ENCODE data around the gene TYW1B.
"Not testable (repeated sequence)": the region's sequence is repeated elsewhere in the genome, so short reads cannot be mapped to it uniquely, and the experiment has no call there.

Gene TYW1B

DNA sequence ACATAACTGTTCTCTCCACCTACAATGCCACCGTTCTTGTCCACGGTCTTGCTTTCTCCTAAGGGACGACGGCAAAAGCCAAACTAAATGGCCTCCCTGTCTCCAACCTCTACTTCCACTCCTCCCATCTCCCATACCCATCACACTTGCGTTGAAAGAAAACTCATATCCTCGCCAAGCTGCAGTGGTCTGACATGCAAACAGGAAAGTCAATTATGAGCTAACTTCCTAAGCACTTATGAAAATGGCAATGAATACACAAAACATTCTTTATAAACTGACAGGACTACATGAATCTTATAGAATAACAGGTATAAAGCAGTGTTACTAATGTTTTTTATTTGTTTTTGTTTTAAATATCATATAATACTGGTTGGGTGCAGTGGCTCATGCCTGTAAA lies 46.4 kb downstream of the TYW1B start:
- H3K27me3 ChIP-seq (ENCODE audit: insufficient read depth, low read depth), result no peaks in the 10 kb centered on the region
- H3K4me1 ChIP-seq (ENCODE audit: low read depth, poor library complexity, severe bottlenecking), result peaks cover 4% of the 10 kb centered on the region
- no peak overlapping the region for H3K27ac ChIP-seq
- no peak overlapping the region for H3K4me2 ChIP-seq
- H3K9ac ChIP-seq, result no peak overlapping the region
- H3K79me2 ChIP-seq (ENCODE audit: insufficient read depth, low read depth), result no peaks in the 10 kb centered on the region
- H2AFZ ChIP-seq (ENCODE audit: low read depth), result no peak overlapping the region
- TF ChIP-seq, protein P1, sequence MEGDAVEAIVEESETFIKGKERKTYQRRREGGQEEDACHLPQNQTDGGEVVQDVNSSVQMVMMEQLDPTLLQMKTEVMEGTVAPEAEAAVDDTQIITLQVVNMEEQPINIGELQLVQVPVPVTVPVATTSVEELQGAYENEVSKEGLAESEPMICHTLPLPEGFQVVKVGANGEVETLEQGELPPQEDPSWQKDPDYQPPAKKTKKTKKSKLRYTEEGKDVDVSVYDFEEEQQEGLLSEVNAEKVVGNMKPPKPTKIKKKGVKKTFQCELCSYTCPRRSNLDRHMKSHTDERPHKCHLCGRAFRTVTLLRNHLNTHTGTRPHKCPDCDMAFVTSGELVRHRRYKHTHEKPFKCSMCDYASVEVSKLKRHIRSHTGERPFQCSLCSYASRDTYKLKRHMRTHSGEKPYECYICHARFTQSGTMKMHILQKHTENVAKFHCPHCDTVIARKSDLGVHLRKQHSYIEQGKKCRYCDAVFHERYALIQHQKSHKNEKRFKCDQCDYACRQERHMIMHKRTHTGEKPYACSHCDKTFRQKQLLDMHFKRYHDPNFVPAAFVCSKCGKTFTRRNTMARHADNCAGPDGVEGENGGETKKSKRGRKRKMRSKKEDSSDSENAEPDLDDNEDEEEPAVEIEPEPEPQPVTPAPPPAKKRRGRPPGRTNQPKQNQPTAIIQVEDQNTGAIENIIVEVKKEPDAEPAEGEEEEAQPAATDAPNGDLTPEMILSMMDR (conservative IDR thresholded peaks at IDR 0.05; ENCODE audit: low read depth, low read length), result no peak
- no peak overlapping the region for H3K4me3 ChIP-seq (IDR thresholded peaks at IDR 0.05; ENCODE audit: insufficient read depth, low read depth, low read length)
- H4K20me1 ChIP-seq (ENCODE audit: insufficient read depth), result no peaks in the 10 kb centered on the region
- H3K36me3 ChIP-seq (ENCODE audit: insufficient read depth), result no peaks in the 10 kb centered on the region

DNA sequence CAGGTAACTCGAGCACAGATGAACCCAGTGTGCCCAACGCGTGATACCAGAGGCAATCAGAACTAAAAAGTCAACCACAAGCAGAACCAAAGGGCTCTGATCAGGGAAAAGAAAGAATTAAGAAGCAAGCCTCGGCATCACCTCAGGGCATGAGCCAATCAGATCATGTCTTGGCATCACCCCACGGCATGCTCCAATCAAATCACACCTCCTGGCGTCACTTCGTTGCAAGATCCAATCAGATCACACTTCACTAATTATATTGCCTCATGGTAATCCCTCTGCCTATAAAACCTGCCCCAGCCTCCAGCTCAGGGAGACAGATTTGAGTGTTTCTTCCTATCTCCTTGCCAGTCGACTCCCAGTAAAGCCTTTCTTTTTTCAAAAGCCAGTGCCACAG lies 46.8 kb downstream of the TYW1B start:
- TF ChIP-seq, protein P1 (conservative IDR thresholded peaks at IDR 0.05; ENCODE audit: low read depth, low read length), result no peak
- H3K79me2 ChIP-seq (ENCODE audit: insufficient read depth, low read depth), result no peaks in the 10 kb centered on the region
- H3K4me2 ChIP-seq, result no peak overlapping the region
- no peak overlapping the region for H3K4me3 ChIP-seq (IDR thresholded peaks at IDR 0.05; ENCODE audit: insufficient read depth, low read depth, low read length)
- no peaks in the 10 kb centered on the region; the same call in 1 of the 2 replicates for H3K36me3 ChIP-seq (ENCODE audit: insufficient read depth)
- H3K27me3 ChIP-seq (ENCODE audit: insufficient read depth, low read depth), result no peaks in the 10 kb centered on the region
- H3K4me1 ChIP-seq (ENCODE audit: low read depth, poor library complexity, severe bottlenecking), result peaks cover 4% of the 10 kb centered on the region
- no peak overlapping the region for H3K9ac ChIP-seq
- H3K27ac ChIP-seq, result no peak overlapping the region
- no peak overlapping the region for H2AFZ ChIP-seq (ENCODE audit: low read depth)
- no peaks in the 10 kb centered on the region for H4K20me1 ChIP-seq (ENCODE audit: insufficient read depth)

DNA sequence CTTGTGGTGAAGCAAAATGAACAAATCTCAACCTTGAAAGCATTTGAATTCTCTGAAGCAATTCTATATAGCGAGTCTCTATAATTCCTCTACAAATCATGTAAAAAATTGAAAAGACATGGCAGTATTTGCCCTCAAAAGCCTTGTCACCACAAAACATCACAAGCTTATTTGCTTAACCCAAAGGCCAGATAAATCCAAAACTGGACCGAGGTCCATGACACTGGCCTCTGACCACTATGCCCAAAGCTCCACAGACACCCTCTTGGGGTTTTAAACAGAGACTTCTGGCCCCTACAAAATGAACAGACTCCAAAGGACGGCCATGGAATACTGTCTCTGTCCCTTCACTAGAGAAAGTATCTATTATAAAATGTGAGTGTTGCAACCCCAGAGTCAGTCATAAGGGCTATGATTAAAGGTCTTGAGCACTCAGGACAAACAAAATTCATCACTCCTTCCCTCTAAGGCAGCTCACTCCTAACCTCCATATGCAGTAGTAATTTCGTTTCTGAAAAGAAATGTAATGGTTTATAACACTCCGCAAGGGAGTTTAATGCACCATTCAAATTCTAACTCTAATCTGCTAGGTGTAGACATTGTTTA lies 47.6 kb downstream of the TYW1B start:
- H4K20me1 ChIP-seq (ENCODE audit: insufficient read depth); H3K4me1 ChIP-seq (ENCODE audit: low read depth, poor library complexity, severe bottlenecking); H3K27ac ChIP-seq; H2AFZ ChIP-seq (ENCODE audit: low read depth); H3K4me2 ChIP-seq; H3K27me3 ChIP-seq (ENCODE audit: insufficient read depth, low read depth); H3K9ac ChIP-seq; H3K4me3 ChIP-seq (IDR thresholded peaks at IDR 0.05; ENCODE audit: insufficient read depth, low read depth, low read length); H3K79me2 ChIP-seq (ENCODE audit: insufficient read depth, low read depth); H3K36me3 ChIP-seq (ENCODE audit: insufficient read depth): not testable (repeated sequence)

DNA sequence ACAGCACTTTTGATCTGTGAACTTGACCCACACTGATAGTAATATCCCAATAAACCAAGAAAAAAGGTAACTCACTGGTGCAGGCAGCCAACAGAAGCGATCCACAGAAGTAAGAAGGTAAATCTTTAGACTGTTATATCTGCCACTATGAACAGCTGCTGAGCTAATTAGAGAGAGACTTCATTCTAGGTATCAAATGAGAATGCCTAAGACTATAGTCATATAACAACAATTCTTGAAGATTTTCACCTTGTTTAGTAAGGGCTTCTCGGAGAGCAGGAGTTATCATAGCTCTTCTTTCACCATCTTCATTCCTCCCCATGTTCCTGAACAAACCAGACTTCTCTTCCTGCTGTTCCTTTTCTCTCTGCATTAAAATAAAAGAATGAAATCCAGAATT lies 50.8 kb downstream of the TYW1B start:
- not testable (repeated sequence) for H3K27ac ChIP-seq

DNA sequence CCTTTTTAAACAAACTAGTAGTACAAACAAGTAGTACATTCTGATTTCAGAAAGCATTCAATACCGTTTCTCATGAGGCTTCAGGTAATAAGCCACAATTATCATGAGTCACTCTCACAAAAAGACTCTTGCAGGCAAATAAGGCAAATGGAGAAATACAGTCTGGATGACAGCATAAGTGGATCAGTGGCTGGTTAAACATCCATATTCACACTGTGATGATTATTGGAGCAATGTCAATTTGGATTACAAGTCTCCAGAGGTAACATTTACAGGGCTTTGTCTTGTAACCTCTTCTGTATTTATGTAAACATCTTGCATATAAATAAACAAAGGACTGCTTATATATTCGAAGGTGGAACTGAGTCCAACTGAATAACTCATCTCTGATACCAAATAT lies 55.4 kb downstream of the TYW1B start:
- H4K20me1 ChIP-seq (ENCODE audit: insufficient read depth); H2AFZ ChIP-seq (ENCODE audit: low read depth); H3K4me2 ChIP-seq; H3K36me3 ChIP-seq (ENCODE audit: insufficient read depth); H3K27ac ChIP-seq; H3K9ac ChIP-seq; H3K4me3 ChIP-seq (IDR thresholded peaks at IDR 0.05; ENCODE audit: insufficient read depth, low read depth, low read length); H3K79me2 ChIP-seq (ENCODE audit: insufficient read depth, low read depth); H3K27me3 ChIP-seq (ENCODE audit: insufficient read depth, low read depth): not testable (repeated sequence)
- H3K4me1 ChIP-seq (ENCODE audit: low read depth, poor library complexity, severe bottlenecking), result peaks cover 11% of the 10 kb centered on the region

More for the DNA sequence above, 50.8 kb downstream of the TYW1B start:
- H3K27me3 ChIP-seq (ENCODE audit: insufficient read depth, low read depth); H2AFZ ChIP-seq (ENCODE audit: low read depth); H3K4me3 ChIP-seq (IDR thresholded peaks at IDR 0.05; ENCODE audit: insufficient read depth, low read depth, low read length); H3K9ac ChIP-seq; H3K4me2 ChIP-seq; H4K20me1 ChIP-seq (ENCODE audit: insufficient read depth); H3K36me3 ChIP-seq (ENCODE audit: insufficient read depth); H3K79me2 ChIP-seq (ENCODE audit: insufficient read depth, low read depth); H3K4me1 ChIP-seq (ENCODE audit: low read depth, poor library complexity, severe bottlenecking): not testable (repeated sequence)

DNA sequence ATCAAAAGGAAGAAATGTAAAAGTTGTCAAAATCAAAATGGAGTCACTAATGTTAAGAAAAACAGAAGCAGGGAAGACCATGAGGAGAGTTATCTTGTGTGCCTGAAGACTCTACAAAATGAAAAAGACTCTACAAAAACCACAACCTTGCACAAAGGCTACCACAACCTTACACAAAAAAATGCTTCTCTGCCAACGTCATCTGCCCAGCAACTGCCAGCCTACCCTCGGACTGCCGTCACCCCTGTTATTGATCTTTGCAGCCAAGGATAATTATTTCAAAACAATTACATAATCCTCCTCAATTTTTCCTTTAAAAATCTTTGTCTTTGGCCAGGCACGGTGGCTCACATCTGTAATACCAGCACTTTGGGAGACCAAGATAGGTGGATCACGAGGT lies 61.0 kb downstream of the TYW1B start:
- not testable (repeated sequence) for H3K27ac ChIP-seq; H3K36me3 ChIP-seq (ENCODE audit: insufficient read depth)

More for the DNA sequence above, 61.0 kb downstream of the TYW1B start:
- peaks cover 11% of the 10 kb centered on the region for H3K4me1 ChIP-seq (ENCODE audit: low read depth, poor library complexity, severe bottlenecking)
- H3K4me2 ChIP-seq; H3K27me3 ChIP-seq (ENCODE audit: insufficient read depth, low read depth); H3K4me3 ChIP-seq (IDR thresholded peaks at IDR 0.05; ENCODE audit: insufficient read depth, low read depth, low read length); H3K9ac ChIP-seq; H3K79me2 ChIP-seq (ENCODE audit: insufficient read depth, low read depth); H4K20me1 ChIP-seq (ENCODE audit: insufficient read depth); H2AFZ ChIP-seq (ENCODE audit: low read depth): not testable (repeated sequence)
